ENCODE results near the gene ZNF554.
"Not testable (repeated sequence)": the region's sequence is repeated elsewhere in the genome, so short reads cannot be mapped to it uniquely, and the experiment has no call there.

The ZNF554 gene

GRCh38 chr19:2787115-2787514 lies 32.6 kb upstream of the ZNF554 start:
- no peaks in the 10 kb centered on the region for H3K27me3 ChIP-seq
- peaks cover 36 to 70% (median 60%) of the 10 kb centered on the region in 10 experiments for H3K4me1 ChIP-seq
- peak overlapping the region in 10 of 11 experiments; percentile 80 to 99 (median 95); a peak in 20 of 22 replicates for H3K4me2 ChIP-seq
- peak overlapping the region in 3 of 10 experiments; percentile 89 to 91 (median 90); a peak in 2 of 20 replicates for H3K4me3 ChIP-seq
- H3K36me3 ChIP-seq: peaks cover 18 to 56% (median 46%) of the 10 kb centered on the region in 11 experiments
- peaks cover 1 to 67% (median 55%) of the 10 kb centered on the region in 11 experiments; a peak in 19 of 22 replicates for H4K20me1 ChIP-seq
- H3K27ac ChIP-seq: peak overlapping the region in 2 of 11 experiments; percentile 4 to 20; a peak in 2 of 22 replicates
- no peak for TF ChIP-seq Cebpa-rat (IDR thresholded peaks at IDR 0.05)
- peak overlapping the region in 10 of 11 experiments; percentile 17 to 96 (median 48); a peak in 17 of 22 replicates for H3K9ac ChIP-seq
- H3K9me3 ChIP-seq (replicated peaks in 1 of 11): no peaks in the 10 kb centered on the region

DNA sequence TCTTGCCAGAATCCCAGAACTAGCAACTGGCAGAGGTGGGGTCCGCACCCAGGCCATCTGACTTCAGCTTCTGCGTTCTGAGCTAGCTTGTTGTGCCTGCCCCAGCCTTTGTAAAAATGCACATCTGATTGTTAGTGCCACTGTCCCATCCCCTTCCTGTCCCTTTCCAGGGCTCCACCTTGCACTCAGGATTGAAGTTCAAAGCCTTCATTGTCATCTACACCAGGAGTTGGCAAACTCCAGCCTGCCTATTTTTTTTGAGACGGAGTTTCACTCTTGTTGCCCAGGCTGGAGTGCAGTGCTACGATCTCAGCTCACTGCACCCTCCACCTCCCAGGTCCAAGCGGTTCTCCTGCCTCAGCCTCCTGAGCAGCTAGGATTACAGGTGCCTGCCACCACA lies 31.4 kb upstream of the ZNF554 start:
- TF ChIP-seq Cebpa-rat (IDR thresholded peaks at IDR 0.05): no peak
- H3K9ac ChIP-seq: peak overlapping the region in 6 of 11 experiments; percentile 8 to 96 (median 37); a peak in 5 of 22 replicates
- no peak overlapping the region for H3K27ac ChIP-seq
- peak overlapping the region in 6 of 11 experiments; percentile 1 to 99 (median 86); a peak in 6 of 22 replicates for H3K4me2 ChIP-seq
- peaks cover 0 to 66% (median 53%) of the 10 kb centered on the region in 11 experiments; a peak in 16 of 22 replicates for H4K20me1 ChIP-seq
- peaks cover 18 to 66% (median 56%) of the 10 kb centered on the region in 11 experiments for H3K36me3 ChIP-seq
- no peak overlapping the region for H3K4me3 ChIP-seq
- no peaks in the 10 kb centered on the region for H3K9me3 ChIP-seq (replicated peaks in 1 of 11)
- no peaks in the 10 kb centered on the region for H3K27me3 ChIP-seq
- H3K4me1 ChIP-seq: peaks cover 33 to 71% (median 57%) of the 10 kb centered on the region in 10 experiments

DNA sequence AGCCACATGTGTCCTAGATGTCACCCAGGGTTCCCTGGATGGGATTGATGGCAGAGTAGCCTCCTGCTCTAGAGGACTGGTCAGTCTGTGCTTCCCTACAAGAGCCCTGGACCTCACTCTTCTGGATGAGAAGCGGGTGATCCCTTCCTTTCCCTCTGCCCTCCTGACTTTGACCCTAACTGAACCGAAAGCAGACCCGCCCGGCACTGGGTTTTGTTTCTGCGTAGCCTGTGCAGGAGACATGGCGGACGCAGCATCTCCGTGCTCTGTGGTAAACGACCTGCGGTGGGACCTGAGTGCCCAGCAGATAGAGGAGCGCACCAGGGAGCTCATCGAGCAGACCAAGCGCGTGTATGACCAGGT lies 29.5 kb upstream of the ZNF554 start:
- H3K4me1 ChIP-seq: peaks cover 18 to 58% (median 39%) of the 10 kb centered on the region in 10 experiments
- H3K4me3 ChIP-seq: no peak overlapping the region
- H3K4me2 ChIP-seq: no peak overlapping the region
- no peaks in the 10 kb centered on the region for H3K27me3 ChIP-seq
- no peak overlapping the region; a peak in 2 of 22 replicates for H3K27ac ChIP-seq
- peaks cover 36 to 86% (median 76%) of the 10 kb centered on the region in 11 experiments for H3K36me3 ChIP-seq
- TF ChIP-seq Cebpa-rat (IDR thresholded peaks at IDR 0.05): no peak
- no peaks in the 10 kb centered on the region for H3K9me3 ChIP-seq (replicated peaks in 1 of 11)
- peak overlapping the region in 1 of 11 experiments; percentile 35; a peak in 1 of 22 replicates for H3K9ac ChIP-seq
- H4K20me1 ChIP-seq: peaks cover 0 to 72% (median 53%) of the 10 kb centered on the region in 11 experiments; a peak in 16 of 22 replicates

DNA sequence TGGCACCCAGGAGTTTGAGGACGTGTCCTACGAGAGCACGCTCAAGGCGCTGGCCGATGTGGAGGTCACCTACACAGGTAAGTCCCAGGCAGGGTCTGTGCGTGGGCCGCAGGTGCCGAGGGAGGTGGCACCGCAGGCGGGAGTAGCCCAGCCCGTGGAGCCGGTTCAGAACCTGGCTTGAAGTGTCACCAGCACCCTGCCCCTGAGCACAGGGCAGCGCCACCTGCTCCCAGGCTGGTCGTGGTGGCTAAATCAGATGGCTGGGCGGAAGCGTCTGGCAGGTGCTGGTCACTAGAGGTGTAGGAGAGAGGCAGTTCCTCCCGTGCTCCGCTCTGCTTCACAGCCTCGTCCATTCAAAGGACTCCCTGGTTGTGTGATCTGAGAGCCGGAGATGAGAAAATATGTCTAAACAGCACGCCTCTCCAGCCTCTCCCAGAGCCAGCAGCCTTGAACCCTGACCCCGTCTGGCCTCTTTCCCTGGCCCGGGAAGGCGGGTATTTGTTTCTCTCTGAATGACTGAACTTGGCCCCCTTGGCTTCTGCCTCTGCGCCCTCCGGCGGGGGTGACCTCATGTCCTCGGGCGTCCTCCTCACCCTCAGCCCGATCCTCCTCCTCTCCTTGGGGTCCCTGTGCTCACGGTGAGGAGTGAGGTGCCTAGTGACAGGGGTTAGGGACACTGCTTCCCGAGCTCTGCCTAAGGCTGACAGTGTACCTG lies 29.0 kb upstream of the ZNF554 start:
- Histone ChIP-seq H3K4me1 (peaks cover 18 to 58% (median 39%) of the 10 kb centered on the region in 10 experiments), H3K4me3 (no peak overlapping the region), H3K27me3 (no peaks in the 10 kb centered on the region), H3K9ac (peak overlapping the region in 4 of 11 experiments; percentile 29 to 35 (median 32); a peak in 4 of 22 replicates), H3K4me2 (no peak overlapping the region), H3K36me3 (peaks cover 41 to 91% (median 81%) of the 10 kb centered on the region in 11 experiments), H3K9me3 (replicated peaks in 1 of 11) (no peaks in the 10 kb centered on the region), H3K27ac (no peak overlapping the region; a peak in 1 of 22 replicates), H4K20me1 (peaks cover 0 to 75% (median 53%) of the 10 kb centered on the region in 11 experiments; a peak in 16 of 22 replicates)
- TF ChIP-seq Cebpa-rat (IDR thresholded peaks at IDR 0.05): no peak

- Histone ChIP-seq H3K4me2 (no peak overlapping the region), H3K27ac (peak overlapping the region in 1 of 11 experiments; percentile 22; a peak in 2 of 22 replicates), H3K4me3 (no peak overlapping the region), H3K36me3 (peaks cover 48 to 98% (median 88%) of the 10 kb centered on the region in 11 experiments), H3K4me1 (peaks cover 13 to 53% (median 34%) of the 10 kb centered on the region in 10 experiments), H3K9ac (peak overlapping the region in 6 of 11 experiments; percentile 4 to 35 (median 32); a peak in 5 of 22 replicates), H3K27me3 (no peaks in the 10 kb centered on the region), H3K9me3 (replicated peaks in 1 of 11) (no peaks in the 10 kb centered on the region), H4K20me1 (peaks cover 0 to 82% (median 57%) of the 10 kb centered on the region in 11 experiments; a peak in 16 of 22 replicates)
- TF ChIP-seq Cebpa-rat (IDR thresholded peaks at IDR 0.05): no peak
Observed at GRCh38 chr19:2791440-2791839, 28.2 kb upstream of the ZNF554 start.

DNA sequence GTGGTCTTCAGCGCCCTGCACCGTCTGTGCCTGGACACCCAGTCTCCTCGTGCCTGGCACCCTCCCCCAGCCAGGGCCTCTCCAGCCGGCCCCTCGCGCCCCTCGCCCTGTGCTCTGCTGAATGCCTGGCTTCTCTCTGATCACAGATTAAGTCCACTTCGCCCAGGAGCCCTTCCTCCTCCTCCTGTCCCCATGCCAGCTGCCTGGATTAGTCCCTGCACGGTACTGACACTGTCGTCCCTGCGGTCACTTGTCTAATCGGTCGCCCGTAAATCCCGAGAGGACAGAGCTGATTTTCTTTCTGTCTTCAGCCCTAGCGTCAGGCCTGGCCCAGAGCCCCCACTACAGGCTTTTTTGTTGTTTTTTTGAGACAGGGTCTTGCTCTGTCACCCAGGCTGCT lies 27.8 kb upstream of the ZNF554 start:
- peak overlapping the region in 1 of 11 experiments; percentile 22; a peak in 2 of 22 replicates for H3K27ac ChIP-seq
- H3K9ac ChIP-seq: peak overlapping the region in 5 of 11 experiments; percentile 4 to 35 (median 17); a peak in 4 of 22 replicates
- H3K4me3 ChIP-seq: no peak overlapping the region
- no peak for TF ChIP-seq Cebpa-rat (IDR thresholded peaks at IDR 0.05)
- H3K4me1 ChIP-seq: peaks cover 9 to 49% (median 30%) of the 10 kb centered on the region in 10 experiments; a peak in 19 of 20 replicates
- H3K4me2 ChIP-seq: no peak overlapping the region
- peaks cover 52 to 99% (median 93%) of the 10 kb centered on the region in 11 experiments for H3K36me3 ChIP-seq
- H3K27me3 ChIP-seq: no peaks in the 10 kb centered on the region
- H4K20me1 ChIP-seq: peaks cover 0 to 85% (median 61%) of the 10 kb centered on the region in 11 experiments; a peak in 16 of 22 replicates
- H3K9me3 ChIP-seq (replicated peaks in 1 of 11): no peaks in the 10 kb centered on the region

GRCh38 chr19:2792666-2793065 lies 27.0 kb upstream of the ZNF554 start:
- not testable (repeated sequence) for H3K27ac ChIP-seq
- peaks cover 0 to 85% (median 62%) of the 10 kb centered on the region in 11 experiments; a peak in 16 of 22 replicates for H4K20me1 ChIP-seq

DNA sequence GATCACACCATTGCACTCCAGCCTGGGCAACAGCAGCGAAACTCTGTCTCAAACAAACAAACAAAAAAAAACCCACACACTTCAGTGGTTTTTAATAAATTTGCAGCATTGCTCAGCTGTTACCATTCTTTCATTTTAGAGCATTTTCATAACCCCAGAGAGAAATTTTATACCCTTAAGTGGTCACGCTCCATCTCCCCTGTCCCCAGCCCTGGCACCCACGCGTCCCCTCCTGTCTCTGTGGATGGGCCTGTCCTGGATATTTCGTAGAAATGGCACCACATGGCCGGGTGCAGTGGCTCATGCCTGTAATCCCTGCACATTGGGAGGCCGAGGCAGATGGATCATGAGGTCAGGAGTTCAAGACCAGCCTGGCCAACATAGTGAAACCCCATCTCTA lies 26.5 kb upstream of the ZNF554 start:
- Histone ChIP-seq H3K9me3 (replicated peaks in 1 of 11) (no peaks in the 10 kb centered on the region), H3K27me3 (no peaks in the 10 kb centered on the region), H3K27ac (no peak overlapping the region), H3K4me2 (no peak overlapping the region), H4K20me1 (peaks cover 0 to 85% (median 62%) of the 10 kb centered on the region in 11 experiments; a peak in 16 of 22 replicates), H3K36me3 (peaks cover 63 to 100% (median 96%) of the 10 kb centered on the region in 11 experiments), H3K9ac (no peak overlapping the region), H3K4me3 (no peak overlapping the region), H3K4me1 (peaks cover 8 to 47% (median 28%) of the 10 kb centered on the region in 10 experiments; a peak in 19 of 20 replicates)
- no peak for TF ChIP-seq Cebpa-rat (IDR thresholded peaks at IDR 0.05)

More at GRCh38 chr19:2792666-2793065, 27.0 kb upstream of the ZNF554 start:
- not testable (repeated sequence) for H3K4me3 ChIP-seq; H3K4me2 ChIP-seq; H3K9me3 ChIP-seq (replicated peaks in 1 of 11); H3K27me3 ChIP-seq; H3K9ac ChIP-seq
- H3K4me1 ChIP-seq: peaks cover 8 to 47% (median 27%) of the 10 kb centered on the region in 10 experiments; a peak in 19 of 20 replicates
- H3K36me3 ChIP-seq: peaks cover 60 to 100% (median 96%) of the 10 kb centered on the region in 11 experiments

- no peak for TF ChIP-seq Cebpa-rat (IDR thresholded peaks at IDR 0.05)
- peaks cover 0 to 85% (median 62%) of the 10 kb centered on the region in 11 experiments; a peak in 16 of 22 replicates for H4K20me1 ChIP-seq
- H3K36me3 ChIP-seq: peaks cover 68 to 100% (median 96%) of the 10 kb centered on the region in 11 experiments
Observed at GRCh38 chr19:2793577-2793976, 26.1 kb upstream of the ZNF554 start.

More at GRCh38 chr19:2793577-2793976, 26.1 kb upstream of the ZNF554 start:
- H3K9me3 ChIP-seq (replicated peaks in 1 of 11): no peaks in the 10 kb centered on the region
- peaks cover 8 to 47% (median 29%) of the 10 kb centered on the region in 10 experiments; a peak in 19 of 20 replicates for H3K4me1 ChIP-seq
- H3K9ac ChIP-seq: no peak overlapping the region
- no peak overlapping the region for H3K4me3 ChIP-seq
- no peak overlapping the region for H3K27ac ChIP-seq
- H3K27me3 ChIP-seq: no peaks in the 10 kb centered on the region
- no peak overlapping the region for H3K4me2 ChIP-seq
